HG03097 (cell line): Measurements from ENCODE around the gene GSPT1.
"Not testable (repeated sequence)": the region's sequence is repeated elsewhere in the genome, so short reads cannot be mapped to it uniquely, and the experiment has no call there.

Source experiments
- ATAC-seq: cut with Tn5 transposase; IDR thresholded peaks from one replicate; pipeline ENCODE4 v1.9.1; 2021; ENCODE audit not compliant: unreplicated experiment, low FRiP score

GSPT1 gene

DNA sequence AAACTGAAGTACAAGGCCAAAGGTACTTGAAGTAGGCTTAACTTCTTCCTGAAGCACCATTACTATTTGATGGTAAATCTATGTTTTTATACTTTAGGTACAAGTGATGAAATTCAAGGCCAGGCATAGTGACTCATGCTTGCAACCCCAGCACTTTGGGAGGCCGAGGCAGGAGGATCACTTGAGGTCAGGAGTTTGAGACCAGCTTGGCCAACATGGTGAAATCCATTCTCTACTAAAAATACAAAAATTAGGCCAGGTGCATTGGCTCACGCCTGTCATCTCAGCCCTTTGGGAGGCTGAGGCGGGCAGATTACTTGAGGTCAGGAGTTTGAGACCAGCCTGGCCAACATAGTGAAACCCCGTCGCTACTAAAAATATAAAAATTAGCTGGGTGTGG is 92.1 kb downstream of the GSPT1 start:
- ATAC-seq, result not testable (repeated sequence)

DNA sequence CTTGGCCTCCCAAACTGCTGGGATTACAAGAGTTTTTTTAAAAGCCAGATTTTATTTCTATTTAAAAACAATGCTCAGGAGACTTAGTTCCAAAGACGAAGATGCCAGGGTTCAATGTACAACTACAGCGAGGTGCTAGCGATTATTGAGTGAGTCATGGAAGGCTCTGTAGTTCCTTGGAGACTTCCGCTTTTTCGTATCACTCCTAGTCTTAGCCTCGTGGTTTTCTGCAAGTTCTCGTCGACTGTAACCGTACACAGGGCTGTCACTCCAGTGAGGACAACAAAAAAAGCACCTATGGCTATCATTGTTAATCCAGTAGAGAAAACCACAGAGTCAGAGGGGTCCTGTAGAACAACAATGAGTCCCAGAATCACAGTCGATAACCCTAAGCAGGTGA is 96.0 kb downstream of the GSPT1 start:
- no peak for ATAC-seq

GRCh38 chr16:11818970-11819369 is 96.8 kb downstream of the GSPT1 start:
- ATAC-seq, result not testable (repeated sequence)
